ENCODE results near the gene DAND5. TPM values are rescaled to one million over a fixed set of nuclear protein-coding genes. Genes with fewer than 3 reads are reported as not detected.

Gene DAND5
- total RNA-seq, 1 donor: not detected

- Histone ChIP-seq H4K20me1 (ENCODE audit: insufficient read depth, low read length) (peaks cover 14% of the 10 kb centered on the region), H3K36me3 (ENCODE audit: insufficient read depth, low read length) (no peaks in the 10 kb centered on the region), H3K4me3 (ENCODE audit: insufficient read depth, low read length) (peak overlapping the region; percentile 74), H3K4me2 (ENCODE audit: insufficient read depth, low read length) (peak overlapping the region; percentile 93), H3K4me1 (ENCODE audit: insufficient read depth, low read length) (peaks cover 69% of the 10 kb centered on the region), H3K27me3 (ENCODE audit: insufficient read depth, low read length) (no peaks in the 10 kb centered on the region), H3K9me3 (ENCODE audit: low read depth, low read length) (no peaks in the 10 kb centered on the region), H2AFZ (ENCODE audit: low read length) (peak overlapping the region; percentile 14), H3K79me2 (ENCODE audit: insufficient read depth, low read length) (peaks cover 99% of the 10 kb centered on the region), H3K27ac (ENCODE audit: low read depth, low read length) (peak overlapping the region; percentile 98)
- peak; percentile 95 for DNase-seq (ENCODE audit: insufficient read length, low spot score, missing footprints)
- TF ChIP-seq, protein P1, sequence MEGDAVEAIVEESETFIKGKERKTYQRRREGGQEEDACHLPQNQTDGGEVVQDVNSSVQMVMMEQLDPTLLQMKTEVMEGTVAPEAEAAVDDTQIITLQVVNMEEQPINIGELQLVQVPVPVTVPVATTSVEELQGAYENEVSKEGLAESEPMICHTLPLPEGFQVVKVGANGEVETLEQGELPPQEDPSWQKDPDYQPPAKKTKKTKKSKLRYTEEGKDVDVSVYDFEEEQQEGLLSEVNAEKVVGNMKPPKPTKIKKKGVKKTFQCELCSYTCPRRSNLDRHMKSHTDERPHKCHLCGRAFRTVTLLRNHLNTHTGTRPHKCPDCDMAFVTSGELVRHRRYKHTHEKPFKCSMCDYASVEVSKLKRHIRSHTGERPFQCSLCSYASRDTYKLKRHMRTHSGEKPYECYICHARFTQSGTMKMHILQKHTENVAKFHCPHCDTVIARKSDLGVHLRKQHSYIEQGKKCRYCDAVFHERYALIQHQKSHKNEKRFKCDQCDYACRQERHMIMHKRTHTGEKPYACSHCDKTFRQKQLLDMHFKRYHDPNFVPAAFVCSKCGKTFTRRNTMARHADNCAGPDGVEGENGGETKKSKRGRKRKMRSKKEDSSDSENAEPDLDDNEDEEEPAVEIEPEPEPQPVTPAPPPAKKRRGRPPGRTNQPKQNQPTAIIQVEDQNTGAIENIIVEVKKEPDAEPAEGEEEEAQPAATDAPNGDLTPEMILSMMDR (IDR thresholded peaks at IDR 0.05; ENCODE audit: extremely low read depth, low read depth, low read length): no peak
Measured at GRCh38 chr19:13014101-13014920, 44.9 kb downstream of the DAND5 start.

DNA sequence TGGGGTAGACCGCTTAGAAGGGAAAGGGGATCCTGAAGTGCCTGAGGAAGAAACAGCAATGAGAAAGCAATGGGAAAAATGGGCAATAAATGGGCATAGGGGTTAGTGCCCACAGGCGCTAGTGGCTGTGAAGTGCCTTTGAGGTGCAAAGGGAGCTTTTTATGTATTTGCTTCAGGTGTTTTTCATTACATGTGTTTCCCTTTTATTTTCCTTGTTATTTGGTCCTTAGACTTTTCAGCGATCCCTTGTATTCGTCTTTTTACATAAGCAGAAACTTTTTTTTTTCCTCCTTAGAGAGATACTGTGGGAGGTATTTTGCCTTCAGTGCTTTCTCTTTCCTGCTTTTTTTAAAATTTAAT, 45.5 kb downstream of the DAND5 start:
- Histone ChIP-seq H3K36me3 (ENCODE audit: insufficient read depth, low read length) (no peaks in the 10 kb centered on the region), H3K27me3 (ENCODE audit: insufficient read depth, low read length) (no peaks in the 10 kb centered on the region), H3K27ac (ENCODE audit: low read depth, low read length) (peak overlapping the region; percentile 98), H3K79me2 (ENCODE audit: insufficient read depth, low read length) (peaks cover 99% of the 10 kb centered on the region), H3K4me1 (ENCODE audit: insufficient read depth, low read length) (peaks cover 68% of the 10 kb centered on the region), H3K4me2 (ENCODE audit: insufficient read depth, low read length) (peak overlapping the region; percentile 93), H3K9me3 (ENCODE audit: low read depth, low read length) (no peaks in the 10 kb centered on the region), H4K20me1 (ENCODE audit: insufficient read depth, low read length) (peaks cover 10% of the 10 kb centered on the region), H2AFZ (ENCODE audit: low read length) (no peak overlapping the region), H3K4me3 (ENCODE audit: insufficient read depth, low read length) (peak overlapping the region; percentile 74)
- TF ChIP-seq, protein P1 (IDR thresholded peaks at IDR 0.05; ENCODE audit: extremely low read depth, low read depth, low read length): no peak
- peak; percentile 81 for DNase-seq (ENCODE audit: insufficient read length, low spot score, missing footprints)

DNA sequence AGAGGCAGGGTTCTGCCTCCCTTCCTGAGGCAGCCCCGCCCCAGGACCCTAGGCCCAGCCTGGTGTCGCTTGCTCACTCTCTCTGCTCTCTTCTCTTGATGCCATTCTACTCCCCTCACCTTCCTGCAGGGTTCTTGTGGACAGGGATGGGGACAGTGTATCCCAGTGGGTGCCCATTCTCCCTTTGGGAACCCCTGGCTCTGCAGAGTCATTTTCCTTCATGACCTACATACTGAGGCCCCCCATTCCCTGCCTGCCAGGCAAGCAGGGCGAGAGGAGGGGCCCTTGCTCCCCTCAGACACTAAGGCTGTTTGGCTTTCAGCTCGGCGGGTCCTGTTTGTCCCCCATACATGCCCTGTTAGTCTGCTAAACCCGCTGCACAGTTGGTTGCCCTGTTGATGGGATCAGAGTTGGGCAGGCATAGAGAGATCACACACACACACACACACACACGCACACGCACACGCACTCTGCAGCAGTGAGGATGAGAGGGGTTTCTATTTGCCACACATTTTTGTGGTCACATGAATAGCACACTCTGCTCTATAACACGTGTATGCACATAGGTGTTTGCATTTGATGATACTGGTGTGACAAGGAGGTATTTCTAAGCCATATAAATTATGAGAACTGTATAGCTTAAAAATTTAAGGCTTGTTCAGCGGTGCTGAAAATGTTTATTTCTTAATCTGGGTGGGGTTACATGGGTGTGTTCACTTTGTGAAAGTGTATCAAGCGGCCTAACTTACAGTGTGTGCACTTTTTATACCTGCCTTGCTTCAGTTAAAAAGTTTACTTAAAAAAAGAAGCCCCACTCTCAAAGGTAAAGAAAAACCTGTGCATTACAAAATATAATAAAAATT, 46.2 kb downstream of the DAND5 start:
- H3K4me3 ChIP-seq (ENCODE audit: insufficient read depth, low read length): no peak overlapping the region
- no peaks in the 10 kb centered on the region for H3K27me3 ChIP-seq (ENCODE audit: insufficient read depth, low read length)

More for the DNA sequence above, 46.2 kb downstream of the DAND5 start:
- TF ChIP-seq, protein P1 (IDR thresholded peaks at IDR 0.05; ENCODE audit: extremely low read depth, low read depth, low read length): no peak
- DNase-seq (ENCODE audit: insufficient read length, low spot score, missing footprints): peak; percentile 76
- Histone ChIP-seq H3K79me2 (ENCODE audit: insufficient read depth, low read length) (peaks cover 99% of the 10 kb centered on the region), H4K20me1 (ENCODE audit: insufficient read depth, low read length) (peaks cover 5% of the 10 kb centered on the region), H2AFZ (ENCODE audit: low read length) (no peak overlapping the region), H3K4me2 (ENCODE audit: insufficient read depth, low read length) (peak overlapping the region; percentile 93), H3K4me1 (ENCODE audit: insufficient read depth, low read length) (peaks cover 68% of the 10 kb centered on the region), H3K36me3 (ENCODE audit: insufficient read depth, low read length) (no peaks in the 10 kb centered on the region), H3K27ac (ENCODE audit: low read depth, low read length) (peak overlapping the region; percentile 98), H3K9me3 (ENCODE audit: low read depth, low read length) (no peaks in the 10 kb centered on the region)

Data from osteoblast (primary cell).